ENCODE data around the gene PMM1. TPM values are rescaled to one million over a fixed set of nuclear protein-coding genes. Genes with fewer than 3 reads are reported as not detected.
A peak's percentile ranks its signal among the peaks of the same experiment; 100 is the strongest.
"Not testable (repeated sequence)": the region's sequence is repeated elsewhere in the genome, so short reads cannot be mapped to it uniquely, and the experiment has no call there.

Gene PMM1
- total and polyA plus RNA-seq, 2 experiments from 2014 or later, result 29.4 to 78.2 TPM

GRCh38 chr22:41575533-41575932 lies 14.1 kb downstream of the PMM1 start:
- TF ChIP-seq EZH2phosphoT487 (IDR thresholded peaks at IDR 0.05; ENCODE audit: insufficient read depth, low read depth) (no peak), EZH2 (IDR thresholded peaks at IDR 0.05; ENCODE audit: insufficient read depth, poor library complexity, severe bottlenecking) (no peak)
- H3F3A ChIP-seq (ENCODE audit: insufficient read depth), result no peaks in the 10 kb centered on the region
- H3K27me3 ChIP-seq (replicated peaks; ENCODE audit: insufficient read depth), result no peaks in the 10 kb centered on the region
- no peaks in the 10 kb centered on the region for H3K9me3 ChIP-seq (ENCODE audit: low read depth)
- H3K36me3 ChIP-seq (ENCODE audit: low read depth), result no peaks in the 10 kb centered on the region; the same call in 1 of the 2 replicates
- H3K9ac ChIP-seq, result no peak overlapping the region
- no peak overlapping the region for H3K27ac ChIP-seq
- WGBS, 2 experiments (ENCODE audit: low coverage in 1 of 2, low lambda C conversion rate in 2 of 2, missing lambda C conversion rate in 2 of 2), result 79 to 80% methylated on average over 15 of the region's 15 CpGs
- no peaks in the 10 kb centered on the region for H3K4me1 ChIP-seq (ENCODE audit: insufficient read depth)
- DNase-seq, result no peak
- no peak overlapping the region for H2AFZ ChIP-seq
- in situ Hi-C loops (cut with MboI), result no loop called here
- H4K20me1 ChIP-seq (ENCODE audit: insufficient read depth), result no peaks in the 10 kb centered on the region
- H3K79me2 ChIP-seq (ENCODE audit: insufficient read depth), result no peaks in the 10 kb centered on the region
- H3K4me2 ChIP-seq (ENCODE audit: unreplicated experiment), result no peak overlapping the region
- no peaks in the 10 kb centered on the region for H3K9me2 ChIP-seq (ENCODE audit: insufficient read depth)
- H3K4me3 ChIP-seq, result no peak overlapping the region

- H3K27me3 ChIP-seq (replicated peaks; ENCODE audit: insufficient read depth), result no peaks in the 10 kb centered on the region
- 68 to 69% methylated on average over 24 to 25 of the region's 26 CpGs for WGBS, 2 experiments (ENCODE audit: low coverage in 1 of 2, low lambda C conversion rate in 2 of 2, missing lambda C conversion rate in 2 of 2)
- no peak overlapping the region for H3K27ac ChIP-seq
- peak; percentile 35 for DNase-seq
- H3K9ac ChIP-seq, result no peak overlapping the region
- no peaks in the 10 kb centered on the region for H3K4me1 ChIP-seq (ENCODE audit: insufficient read depth)
- H3K36me3 ChIP-seq (ENCODE audit: low read depth), result no peaks in the 10 kb centered on the region; the same call in 1 of the 2 replicates
- H3K79me2 ChIP-seq (ENCODE audit: insufficient read depth), result no peaks in the 10 kb centered on the region
- TF ChIP-seq EZH2phosphoT487 (IDR thresholded peaks at IDR 0.05; ENCODE audit: insufficient read depth, low read depth), result no peak
- no peak for TF ChIP-seq EZH2 (IDR thresholded peaks at IDR 0.05; ENCODE audit: insufficient read depth, poor library complexity, severe bottlenecking)
- in situ Hi-C loops (cut with MboI), result no loop called here
- no peaks in the 10 kb centered on the region for H3K9me3 ChIP-seq (ENCODE audit: low read depth)
- no peaks in the 10 kb centered on the region for H4K20me1 ChIP-seq (ENCODE audit: insufficient read depth)
- no peak overlapping the region for H2AFZ ChIP-seq
- H3K4me3 ChIP-seq, result no peak overlapping the region
- no peak overlapping the region for H3K4me2 ChIP-seq (ENCODE audit: unreplicated experiment)
- no peaks in the 10 kb centered on the region for H3K9me2 ChIP-seq (ENCODE audit: insufficient read depth)
- H3F3A ChIP-seq (ENCODE audit: insufficient read depth), result no peaks in the 10 kb centered on the region
These were observed 14.7 kb downstream of the PMM1 start for GRCh38 chr22:41574847-41575381.

- no peaks in the 10 kb centered on the region; the same call in 1 of the 2 replicates for H3K36me3 ChIP-seq (ENCODE audit: low read depth)
- in situ Hi-C loops (cut with MboI), result no loop called here
- H3K9me3 ChIP-seq (ENCODE audit: low read depth), result no peaks in the 10 kb centered on the region
- no peak for DNase-seq
- no peak overlapping the region for H3K9ac ChIP-seq
- H3K4me3 ChIP-seq, result no peak overlapping the region
- H3F3A ChIP-seq (ENCODE audit: insufficient read depth), result no peaks in the 10 kb centered on the region
- H3K4me2 ChIP-seq (ENCODE audit: unreplicated experiment), result no peak overlapping the region
- H3K79me2 ChIP-seq (ENCODE audit: insufficient read depth), result no peaks in the 10 kb centered on the region
- no peak overlapping the region for H2AFZ ChIP-seq
- no peaks in the 10 kb centered on the region for H3K4me1 ChIP-seq (ENCODE audit: insufficient read depth)
- no peaks in the 10 kb centered on the region for H4K20me1 ChIP-seq (ENCODE audit: insufficient read depth)
- H3K27me3 ChIP-seq (replicated peaks; ENCODE audit: insufficient read depth), result no peaks in the 10 kb centered on the region
- H3K9me2 ChIP-seq (ENCODE audit: insufficient read depth), result no peaks in the 10 kb centered on the region
- 85% methylated on average over 11 of the region's 11 CpGs for WGBS, 2 experiments (ENCODE audit: low coverage in 1 of 2, low lambda C conversion rate in 2 of 2, missing lambda C conversion rate in 2 of 2)
- H3K27ac ChIP-seq, result no peak overlapping the region
- TF ChIP-seq EZH2phosphoT487 (IDR thresholded peaks at IDR 0.05; ENCODE audit: insufficient read depth, low read depth) (no peak), EZH2 (IDR thresholded peaks at IDR 0.05; ENCODE audit: insufficient read depth, poor library complexity, severe bottlenecking) (no peak)
These were observed 16.0 kb downstream of the PMM1 start for GRCh38 chr22:41573677-41574076.

GRCh38 chr22:41572305-41572704 lies 17.3 kb downstream of the PMM1 start:
- H3F3A ChIP-seq (ENCODE audit: insufficient read depth); DNase-seq; in situ Hi-C loops (cut with MboI); H3K9ac ChIP-seq; H3K4me3 ChIP-seq; H3K79me2 ChIP-seq (ENCODE audit: insufficient read depth); H2AFZ ChIP-seq; H3K4me1 ChIP-seq (ENCODE audit: insufficient read depth); H3K27me3 ChIP-seq (replicated peaks; ENCODE audit: insufficient read depth); H3K9me2 ChIP-seq (ENCODE audit: insufficient read depth); H3K36me3 ChIP-seq (ENCODE audit: low read depth); H3K4me2 ChIP-seq (ENCODE audit: unreplicated experiment); H4K20me1 ChIP-seq (ENCODE audit: insufficient read depth); H3K9me3 ChIP-seq (ENCODE audit: low read depth); H3K27ac ChIP-seq: not testable (repeated sequence)
- 91 to 96% methylated on average over 3 of the region's 3 CpGs for WGBS, 2 experiments (ENCODE audit: low coverage in 1 of 2, low lambda C conversion rate in 2 of 2, missing lambda C conversion rate in 2 of 2)

GRCh38 chr22:41571786-41572185 lies 17.9 kb downstream of the PMM1 start:
- 93 to 96% methylated on average over 5 to 14 of the region's 14 CpGs for WGBS, 2 experiments (ENCODE audit: low coverage in 1 of 2, low lambda C conversion rate in 2 of 2, missing lambda C conversion rate in 2 of 2)

More at GRCh38 chr22:41571786-41572185, 17.9 kb downstream of the PMM1 start:
- no peak overlapping the region for H3K27ac ChIP-seq
- no peaks in the 10 kb centered on the region for H4K20me1 ChIP-seq (ENCODE audit: insufficient read depth)
- no peaks in the 10 kb centered on the region for H3K9me2 ChIP-seq (ENCODE audit: insufficient read depth)
- H3K79me2 ChIP-seq (ENCODE audit: insufficient read depth), result no peaks in the 10 kb centered on the region
- in situ Hi-C loops (cut with MboI), result no loop called here
- DNase-seq, result no peak
- no peak overlapping the region for H2AFZ ChIP-seq
- no peaks in the 10 kb centered on the region for H3K4me1 ChIP-seq (ENCODE audit: insufficient read depth)
- H3K9me3 ChIP-seq (ENCODE audit: low read depth), result no peaks in the 10 kb centered on the region
- H3K36me3 ChIP-seq (ENCODE audit: low read depth), result no peaks in the 10 kb centered on the region
- no peak for TF ChIP-seq EZH2 (IDR thresholded peaks at IDR 0.05; ENCODE audit: insufficient read depth, poor library complexity, severe bottlenecking)
- no peak overlapping the region for H3K4me3 ChIP-seq
- no peak overlapping the region for H3K9ac ChIP-seq
- no peaks in the 10 kb centered on the region for H3F3A ChIP-seq (ENCODE audit: insufficient read depth)
- H3K27me3 ChIP-seq (replicated peaks; ENCODE audit: insufficient read depth), result no peaks in the 10 kb centered on the region
- H3K4me2 ChIP-seq (ENCODE audit: unreplicated experiment), result no peak overlapping the region

All from GM23248 (cell line).